Aortic smooth muscle cell (primary cell): ENCODE data around the gene SCRT2. TPM values are rescaled to one million over a fixed set of nuclear protein-coding genes. Genes with fewer than 3 reads are reported as not detected.

Experiments used
- total RNA-seq: library from RNA; depleted of rRNA; stranded (reverse); fragments of >200 nt; gene quantifications from 2 replicates; pipeline ENCODE4 v1.2.3, GENCODE V29; 2014

SCRT2 gene
- total RNA-seq, result not detected in 2 replicates

DNA sequence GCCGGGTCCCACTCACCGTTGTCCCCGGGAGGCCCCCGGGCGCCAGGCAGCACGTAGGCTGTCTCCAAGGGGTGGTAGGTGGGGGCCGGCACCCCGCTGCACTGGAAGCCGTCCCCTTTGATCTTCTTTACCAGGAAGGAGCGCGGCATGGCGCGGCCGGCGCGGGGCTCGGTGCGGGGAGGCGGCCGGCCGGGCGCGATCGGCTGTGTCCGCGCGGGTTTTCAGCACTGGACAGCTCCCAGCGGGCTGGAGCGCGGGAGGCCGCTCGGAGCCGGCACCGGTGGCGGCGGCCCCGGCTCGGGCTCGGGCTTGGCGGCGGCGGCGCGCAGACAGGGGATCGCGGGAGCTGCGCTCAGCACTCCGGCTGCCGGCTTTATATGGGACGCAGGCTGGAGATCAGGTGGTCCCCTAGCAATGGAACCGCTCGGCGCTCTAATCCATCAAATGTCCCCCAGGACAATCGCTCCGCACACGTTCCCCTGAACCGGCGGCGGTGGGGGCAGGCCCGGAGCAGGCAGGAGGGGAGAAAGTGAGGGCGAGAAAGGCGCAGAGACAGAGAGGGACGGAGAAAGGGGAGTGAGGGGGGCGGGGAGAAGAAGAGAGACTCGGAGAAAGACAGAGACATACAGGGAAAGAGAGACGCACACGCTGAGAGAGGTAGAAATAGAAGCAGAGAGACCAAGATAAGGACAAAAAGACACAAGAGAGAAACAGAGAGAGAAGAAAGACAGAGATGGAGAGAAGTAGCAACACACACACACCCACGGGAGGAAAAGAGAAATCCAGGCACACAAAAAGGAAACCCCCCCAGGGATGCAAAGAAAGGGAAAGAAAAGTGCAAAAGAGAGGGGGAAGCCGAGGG is at the start of gene SCRT2:
SCRT2 (minus strand) TSS at position 350 of the 862 bp plus-strand sequence; CDS start at position 149, 201 bp downstream.

DNA sequence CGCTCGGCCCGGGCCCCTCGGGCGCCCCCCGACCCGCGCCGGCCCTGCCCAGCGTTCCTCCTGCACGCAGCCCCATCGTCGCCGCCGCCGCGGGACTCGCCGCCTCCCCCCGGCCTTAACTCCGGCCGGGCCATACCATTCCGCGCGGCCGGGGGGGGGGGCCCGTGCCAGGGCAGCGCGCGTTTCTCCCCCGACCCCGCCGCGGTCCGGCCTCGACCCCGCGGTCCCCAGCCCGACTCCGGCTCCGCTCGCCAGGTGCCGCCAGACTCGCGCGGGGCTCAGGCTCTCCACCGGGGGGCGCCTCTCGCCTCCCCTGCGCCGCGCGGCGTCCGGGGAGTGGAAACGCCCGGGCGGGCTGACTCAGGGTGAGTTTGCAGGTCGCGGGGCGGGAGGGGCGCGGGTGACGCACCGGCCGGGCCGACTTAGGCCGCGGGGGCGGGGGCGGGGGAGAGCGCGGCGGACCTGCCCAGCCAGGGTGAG is 22.5 kb downstream of the SCRT2 start, which contains the start of gene SRXN1:
SRXN1 (minus strand) TSS at position 91 of the 480 bp plus-strand sequence; CDS start at position 76, 15 bp downstream.

Other genes starting within 250 kb of the SCRT2 start
- gene TBC1D20, start 213.3 kb downstream of the SCRT2 start, total RNA-seq, result 27.6 and 28.5 TPM in 2 replicates
- gene CSNK2A1, start 132.0 kb downstream of the SCRT2 start, total RNA-seq, result 94.1 and 97.2 TPM in 2 replicates
- not detected in 2 replicates for gene TCF15, start 65.5 kb downstream of the SCRT2 start, total RNA-seq
- gene SRXN1, start 22.6 kb downstream of the SCRT2 start, total RNA-seq, result 42.8 and 61.2 TPM in 2 replicates
- not detected in 2 replicates for gene SLC52A3, start 92.7 kb upstream of the SCRT2 start, total RNA-seq
- 2.9 and 3.8 TPM in 2 replicates for gene FAM110A, start 157.9 kb upstream of the SCRT2 start, total RNA-seq
- not detected in 2 replicates for gene ANGPT4, start 240.5 kb upstream of the SCRT2 start, total RNA-seq